Measurements from ENCODE around the gene DTWD1.
"Not testable (repeated sequence)": the region's sequence is repeated elsewhere in the genome, so short reads cannot be mapped to it uniquely, and the experiment has no call there.

The DTWD1 gene

DNA sequence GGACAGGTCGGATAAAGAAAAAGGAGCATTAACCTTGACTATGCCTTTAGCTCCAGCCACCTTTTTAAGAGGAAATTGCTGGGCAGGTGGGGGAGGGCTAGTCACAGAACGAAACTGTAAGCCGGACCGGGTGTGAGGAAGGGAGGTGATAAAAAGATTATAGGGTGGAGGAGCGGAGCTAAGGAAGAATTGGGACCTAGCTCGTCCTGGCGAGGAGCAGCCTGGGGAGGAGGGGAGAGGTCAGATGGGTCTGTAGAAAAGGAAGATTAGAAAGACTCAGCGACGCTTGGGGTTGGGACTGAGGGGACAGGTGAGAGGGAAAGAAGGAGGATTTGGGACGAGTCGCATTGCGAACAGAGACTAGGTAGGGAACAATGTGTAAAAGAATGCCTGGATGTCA is 82.1 kb downstream of the DTWD1 start:
- H3K27me3 ChIP-seq (ENCODE audit: control insufficient read depth, insufficient read depth, low read length, poor library complexity, severe bottlenecking); H3K4me1 ChIP-seq (ENCODE audit: control insufficient read depth, insufficient read depth, low read length); H3K27ac ChIP-seq (ENCODE audit: insufficient read depth, low read depth, low read length, poor library complexity, severe bottlenecking); H3K4me3 ChIP-seq (ENCODE audit: insufficient read depth, low read depth, low read length); H3K36me3 ChIP-seq (ENCODE audit: control insufficient read depth, insufficient read depth, low read length); H3K9me3 ChIP-seq (ENCODE audit: control insufficient read depth, low read length): not testable (repeated sequence)
- WGBS, 2 experiments: 89 to 93% methylated on average over 12 of the region's 12 CpGs

Data from ectodermal cell (in vitro differentiated cells).